HL-60 (cell line): ENCODE results near the gene TMPRSS9.
A peak's percentile ranks its signal among the peaks of the same experiment; 100 is the strongest.

Experiments used
- DNase-seq, 2 experiments: peaks; one replicate each; pipeline ENCODE4 v3.0.0-alpha.2; 2010 to 2020; ENCODE audit warnings: low read depth in 1 of 2, low spot score in 1 of 2
- H3K27ac ChIP-seq: fragments of 250-450 bp; sonication (Bioruptor Pico); replicated peaks from 2 replicates; pipeline ENCODE4 v1.5.1; 2020; ENCODE audit warnings: mild to moderate bottlenecking, moderate library complexity
- H3K27me3 ChIP-seq: fragments of 250-450 bp; sonication (Bioruptor Pico); 2 replicates; pipeline ENCODE4 v1.5.1; 2021; ENCODE audit warnings: mild to moderate bottlenecking, moderate library complexity; ENCODE audit not compliant: insufficient read depth, poor library complexity, severe bottlenecking
- H3K4me3 ChIP-seq: replicated peaks from 2 replicates; pipeline ENCODE4 v1.5.1; 2011; ENCODE audit warnings: mild to moderate bottlenecking, control low read depth, low read length; ENCODE audit not compliant: insufficient read depth
- GABPA ChIP-seq: IDR thresholded peaks from 2 replicates; pipeline ENCODE4 v1.6.1; 2012; ENCODE audit warnings: low read depth
- POLR2AphosphoS5 ChIP-seq: IDR thresholded peaks from 2 replicates; pipeline ENCODE4 v1.6.1; 2012; ENCODE audit warnings: low read depth
- SPI1 ChIP-seq: IDR thresholded peaks from 2 replicates; pipeline ENCODE4 v1.6.1; 2012; ENCODE audit warnings: low read depth, mild to moderate bottlenecking, borderline replicate concordance
- TF ChIP-seq, protein P1 (sequence below): IDR thresholded peaks from one replicate; pipeline ENCODE4 v1.5.1; 2011; ENCODE audit warnings: low read length, control low read depth, inconsistent platforms; ENCODE audit not compliant: insufficient read depth
- TF ChIP-seq, protein P2 (sequence below): IDR thresholded peaks from 2 replicates; pipeline ENCODE4 v1.6.1; 2012; ENCODE audit warnings: low read depth; ENCODE audit not compliant: insufficient replicate concordance

The TMPRSS9 gene

DNA sequence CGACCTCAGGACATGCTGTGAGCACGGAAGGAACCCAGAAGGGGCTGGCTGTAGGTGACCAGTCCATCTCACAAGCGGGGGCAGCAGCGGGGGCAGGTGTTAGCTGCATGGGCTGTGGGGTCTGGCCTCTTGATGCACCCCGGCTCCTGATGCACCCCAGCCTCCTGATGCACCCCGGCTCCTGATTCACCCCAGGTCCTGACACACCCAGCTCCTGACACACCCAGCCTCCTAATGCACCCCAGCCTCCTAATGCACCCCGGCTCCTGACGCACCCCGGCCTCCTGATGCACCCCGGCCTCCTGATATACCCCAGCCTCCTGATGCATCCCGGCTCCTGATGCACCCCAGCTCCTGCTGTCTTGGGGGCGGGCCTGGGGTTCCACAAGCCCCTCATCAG, 39.1 kb upstream of the TMPRSS9 start:
- Histone ChIP-seq H3K4me3 (no peak overlapping the region), H3K27me3 (no peaks in the 10 kb centered on the region), H3K27ac (no peak overlapping the region)
- no peak for DNase-seq
- TF ChIP-seq GABPA = no peak
- TF ChIP-seq, protein P1, sequence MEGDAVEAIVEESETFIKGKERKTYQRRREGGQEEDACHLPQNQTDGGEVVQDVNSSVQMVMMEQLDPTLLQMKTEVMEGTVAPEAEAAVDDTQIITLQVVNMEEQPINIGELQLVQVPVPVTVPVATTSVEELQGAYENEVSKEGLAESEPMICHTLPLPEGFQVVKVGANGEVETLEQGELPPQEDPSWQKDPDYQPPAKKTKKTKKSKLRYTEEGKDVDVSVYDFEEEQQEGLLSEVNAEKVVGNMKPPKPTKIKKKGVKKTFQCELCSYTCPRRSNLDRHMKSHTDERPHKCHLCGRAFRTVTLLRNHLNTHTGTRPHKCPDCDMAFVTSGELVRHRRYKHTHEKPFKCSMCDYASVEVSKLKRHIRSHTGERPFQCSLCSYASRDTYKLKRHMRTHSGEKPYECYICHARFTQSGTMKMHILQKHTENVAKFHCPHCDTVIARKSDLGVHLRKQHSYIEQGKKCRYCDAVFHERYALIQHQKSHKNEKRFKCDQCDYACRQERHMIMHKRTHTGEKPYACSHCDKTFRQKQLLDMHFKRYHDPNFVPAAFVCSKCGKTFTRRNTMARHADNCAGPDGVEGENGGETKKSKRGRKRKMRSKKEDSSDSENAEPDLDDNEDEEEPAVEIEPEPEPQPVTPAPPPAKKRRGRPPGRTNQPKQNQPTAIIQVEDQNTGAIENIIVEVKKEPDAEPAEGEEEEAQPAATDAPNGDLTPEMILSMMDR = no peak
- TF ChIP-seq POLR2AphosphoS5 = peak; percentile 52; the same call in 1 of the 2 replicates
- TF ChIP-seq, protein P2, sequence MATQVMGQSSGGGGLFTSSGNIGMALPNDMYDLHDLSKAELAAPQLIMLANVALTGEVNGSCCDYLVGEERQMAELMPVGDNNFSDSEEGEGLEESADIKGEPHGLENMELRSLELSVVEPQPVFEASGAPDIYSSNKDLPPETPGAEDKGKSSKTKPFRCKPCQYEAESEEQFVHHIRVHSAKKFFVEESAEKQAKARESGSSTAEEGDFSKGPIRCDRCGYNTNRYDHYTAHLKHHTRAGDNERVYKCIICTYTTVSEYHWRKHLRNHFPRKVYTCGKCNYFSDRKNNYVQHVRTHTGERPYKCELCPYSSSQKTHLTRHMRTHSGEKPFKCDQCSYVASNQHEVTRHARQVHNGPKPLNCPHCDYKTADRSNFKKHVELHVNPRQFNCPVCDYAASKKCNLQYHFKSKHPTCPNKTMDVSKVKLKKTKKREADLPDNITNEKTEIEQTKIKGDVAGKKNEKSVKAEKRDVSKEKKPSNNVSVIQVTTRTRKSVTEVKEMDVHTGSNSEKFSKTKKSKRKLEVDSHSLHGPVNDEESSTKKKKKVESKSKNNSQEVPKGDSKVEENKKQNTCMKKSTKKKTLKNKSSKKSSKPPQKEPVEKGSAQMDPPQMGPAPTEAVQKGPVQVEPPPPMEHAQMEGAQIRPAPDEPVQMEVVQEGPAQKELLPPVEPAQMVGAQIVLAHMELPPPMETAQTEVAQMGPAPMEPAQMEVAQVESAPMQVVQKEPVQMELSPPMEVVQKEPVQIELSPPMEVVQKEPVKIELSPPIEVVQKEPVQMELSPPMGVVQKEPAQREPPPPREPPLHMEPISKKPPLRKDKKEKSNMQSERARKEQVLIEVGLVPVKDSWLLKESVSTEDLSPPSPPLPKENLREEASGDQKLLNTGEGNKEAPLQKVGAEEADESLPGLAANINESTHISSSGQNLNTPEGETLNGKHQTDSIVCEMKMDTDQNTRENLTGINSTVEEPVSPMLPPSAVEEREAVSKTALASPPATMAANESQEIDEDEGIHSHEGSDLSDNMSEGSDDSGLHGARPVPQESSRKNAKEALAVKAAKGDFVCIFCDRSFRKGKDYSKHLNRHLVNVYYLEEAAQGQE = no peak
- TF ChIP-seq SPI1 = no peak

DNA sequence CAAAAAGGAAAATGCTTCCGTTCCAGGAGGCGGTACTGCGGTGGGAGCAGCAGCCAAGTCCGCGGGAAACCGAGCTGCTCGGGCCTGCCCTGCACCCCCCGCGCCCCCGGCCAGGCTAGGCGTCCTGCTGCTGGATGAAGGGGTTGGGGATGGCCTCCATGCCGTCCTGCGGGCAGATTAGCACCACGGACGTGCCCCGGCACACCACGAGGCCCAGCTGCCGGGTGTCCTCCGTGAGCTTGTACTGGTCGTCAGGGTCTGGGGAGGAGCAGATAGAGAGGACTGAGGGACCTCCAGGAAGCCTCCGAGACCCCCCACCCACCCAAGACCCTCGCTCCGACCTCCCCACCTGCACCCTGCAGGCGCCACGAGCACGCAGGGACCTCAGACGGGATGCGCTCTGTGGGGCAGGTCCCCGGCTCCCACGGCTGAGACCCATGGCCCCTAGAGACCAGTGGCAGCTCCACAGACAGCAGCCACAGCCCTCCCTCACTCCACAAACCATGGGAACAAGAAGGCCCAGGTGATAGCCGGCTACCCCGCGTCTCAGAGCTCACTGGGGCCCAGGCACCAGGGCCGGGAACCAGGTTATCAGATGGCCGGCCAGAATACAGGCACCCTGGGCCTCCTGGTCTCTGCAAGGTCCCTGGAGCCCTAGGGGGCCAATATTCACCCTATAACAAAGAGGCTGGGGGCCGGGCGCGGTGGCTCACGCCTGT, 38.3 kb upstream of the TMPRSS9 start:
- no peak for DNase-seq
- Histone ChIP-seq H3K27me3 (no peaks in the 10 kb centered on the region), H3K27ac (no peak overlapping the region), H3K4me3 (no peak overlapping the region)
- TF ChIP-seq SPI1 (no peak), GABPA (no peak), POLR2AphosphoS5 (no peak)
- TF ChIP-seq, protein P1 = no peak
- TF ChIP-seq, protein P2 = no peak

DNA sequence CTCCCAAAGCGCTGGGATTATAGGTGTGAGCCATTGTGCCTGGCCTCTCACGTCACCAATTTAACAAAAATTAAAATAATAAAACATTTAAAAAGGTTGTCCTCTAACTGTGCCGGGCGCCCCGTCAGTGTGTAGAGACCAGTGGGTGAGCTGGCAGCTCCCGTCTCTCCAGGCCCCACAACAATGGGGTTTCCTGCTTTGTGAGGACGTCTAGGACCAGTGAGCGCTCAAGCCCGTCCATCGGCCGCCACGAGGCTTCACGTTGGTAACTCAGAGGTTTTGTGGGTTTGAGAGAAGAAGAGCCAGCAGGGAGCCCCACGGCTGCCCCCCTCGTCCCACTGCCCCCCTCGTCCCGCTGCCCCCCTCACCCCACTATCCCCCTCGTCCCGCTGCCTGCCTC, 36.4 kb upstream of the TMPRSS9 start:
- TF ChIP-seq, protein P1 = no peak
- no peak for TF ChIP-seq SPI1
- no peak for TF ChIP-seq GABPA
- TF ChIP-seq, protein P2 = no peak
- no peak for TF ChIP-seq POLR2AphosphoS5
- no peak overlapping the region for H3K27ac ChIP-seq
- no peak overlapping the region for H3K4me3 ChIP-seq
- no peaks in the 10 kb centered on the region for H3K27me3 ChIP-seq
- DNase-seq = no peak
